H1 (cell line): Measurements from ENCODE around the gene WSCD1. TPM values are rescaled to one million over a fixed set of nuclear protein-coding genes. Genes with fewer than 3 reads are reported as not detected.

Experiments used
- EP300 ChIP-seq, 2 experiments: IDR thresholded peaks; 1 replicate in 1 of 2; 2 replicates in 1 of 2; pipeline ENCODE4 v1.6.1; 2011 to 2012; ENCODE audit warnings: low read depth in 2 of 2, low read length in 2 of 2, mild to moderate bottlenecking in 2 of 2, borderline replicate concordance in 1 of 2, inconsistent platforms in 1 of 2, moderate library complexity in 1 of 2
- JUN ChIP-seq: IDR thresholded peaks from 2 replicates; pipeline ENCODE4 v1.6.1; 2011; ENCODE audit warnings: low read depth, mild to moderate bottlenecking, improper control_type of control experiment, low read length
- JUND ChIP-seq: IDR thresholded peaks from 2 replicates; pipeline ENCODE4 v1.6.1; 2011; ENCODE audit warnings: mild to moderate bottlenecking, improper control_type of control experiment, low read length
- POLR2A ChIP-seq, 2 experiments: IDR thresholded peaks; 1 replicate in 1 of 2; 2 replicates in 1 of 2; pipeline ENCODE4 v1.6.1; 2011; ENCODE audit warnings: low read depth in 2 of 2, low read length in 2 of 2, mild to moderate bottlenecking in 2 of 2; ENCODE audit errors: control extremely low read depth in 1 of 2
- RAD21 ChIP-seq, 2 experiments: IDR thresholded peaks in 1 of 2; conservative IDR thresholded peaks in 1 of 2; 2 replicates each; pipeline ENCODE4 v1.6.1; 2011; ENCODE audit warnings: low read depth in 2 of 2, low read length in 2 of 2, improper control_type of control experiment in 1 of 2, inconsistent platforms in 1 of 2, mild to moderate bottlenecking in 1 of 2, moderate library complexity in 1 of 2
- polyA plus RNA-seq, 7 experiments: library from polyadenylated mRNA; depleted of rRNA in 3 of 7; stranded (reverse) in 5 of 7; unstranded in 2 of 7; fragments of >200 nt in 5 of 7; fragments of 200-250 nt in 2 of 7; gene quantifications; 1 replicate in 5 of 7; 2 replicates in 1 of 7; 4 replicates in 1 of 7; pipeline versions ENCODE4 v1.2.1 to v1.2.3, GENCODE V29; 2011 to 2013; ENCODE audit warnings: missing spikeins in 2 of 7, mixed read lengths in 2 of 7
- total RNA-seq: library from RNA; stranded (reverse); fragmentation: NEBNext Ultra II Directional; extraction: Animal tissue kit (Norgen Biotek cat#: 25700); gene quantifications from 2 replicates; pipeline ENCODE4 v1.2.1, GENCODE V29; 2021
- TF ChIP-seq, protein P1 (sequence below): fragments of 300-600 bp; sonication (generic); IDR thresholded peaks from 2 replicates; pipeline ENCODE4 v1.7.1; 2012; ENCODE audit warnings: low read length, moderate library complexity, mild to moderate bottlenecking, inconsistent platforms; ENCODE audit not compliant: insufficient replicate concordance

The WSCD1 gene
- total and polyA plus RNA-seq, 2 of the 8 experiments (the other 6 are each of a cell fraction or from before 2014, with no cell fraction given): 21.9 to 39.0 TPM

DNA sequence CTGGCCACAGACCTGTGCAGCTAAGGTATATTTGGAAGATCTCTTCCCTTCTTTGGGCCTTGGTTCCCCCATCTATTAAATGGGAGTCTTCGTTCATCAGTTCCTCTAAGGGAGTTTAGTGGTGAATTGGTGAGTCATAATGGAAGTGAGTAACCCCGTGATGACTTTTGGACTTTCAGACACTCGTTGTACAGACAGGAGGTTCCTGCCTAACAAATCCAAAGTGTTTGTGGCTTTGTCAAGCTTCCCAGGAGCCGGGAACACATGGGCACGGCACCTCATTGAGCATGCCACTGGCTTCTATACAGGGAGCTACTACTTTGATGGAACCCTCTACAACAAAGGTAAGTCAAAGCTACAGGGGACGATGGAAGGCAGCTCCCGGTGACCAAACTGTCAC, 40.4 kb downstream of the WSCD1 start (continued):
- TF ChIP-seq, protein P1, sequence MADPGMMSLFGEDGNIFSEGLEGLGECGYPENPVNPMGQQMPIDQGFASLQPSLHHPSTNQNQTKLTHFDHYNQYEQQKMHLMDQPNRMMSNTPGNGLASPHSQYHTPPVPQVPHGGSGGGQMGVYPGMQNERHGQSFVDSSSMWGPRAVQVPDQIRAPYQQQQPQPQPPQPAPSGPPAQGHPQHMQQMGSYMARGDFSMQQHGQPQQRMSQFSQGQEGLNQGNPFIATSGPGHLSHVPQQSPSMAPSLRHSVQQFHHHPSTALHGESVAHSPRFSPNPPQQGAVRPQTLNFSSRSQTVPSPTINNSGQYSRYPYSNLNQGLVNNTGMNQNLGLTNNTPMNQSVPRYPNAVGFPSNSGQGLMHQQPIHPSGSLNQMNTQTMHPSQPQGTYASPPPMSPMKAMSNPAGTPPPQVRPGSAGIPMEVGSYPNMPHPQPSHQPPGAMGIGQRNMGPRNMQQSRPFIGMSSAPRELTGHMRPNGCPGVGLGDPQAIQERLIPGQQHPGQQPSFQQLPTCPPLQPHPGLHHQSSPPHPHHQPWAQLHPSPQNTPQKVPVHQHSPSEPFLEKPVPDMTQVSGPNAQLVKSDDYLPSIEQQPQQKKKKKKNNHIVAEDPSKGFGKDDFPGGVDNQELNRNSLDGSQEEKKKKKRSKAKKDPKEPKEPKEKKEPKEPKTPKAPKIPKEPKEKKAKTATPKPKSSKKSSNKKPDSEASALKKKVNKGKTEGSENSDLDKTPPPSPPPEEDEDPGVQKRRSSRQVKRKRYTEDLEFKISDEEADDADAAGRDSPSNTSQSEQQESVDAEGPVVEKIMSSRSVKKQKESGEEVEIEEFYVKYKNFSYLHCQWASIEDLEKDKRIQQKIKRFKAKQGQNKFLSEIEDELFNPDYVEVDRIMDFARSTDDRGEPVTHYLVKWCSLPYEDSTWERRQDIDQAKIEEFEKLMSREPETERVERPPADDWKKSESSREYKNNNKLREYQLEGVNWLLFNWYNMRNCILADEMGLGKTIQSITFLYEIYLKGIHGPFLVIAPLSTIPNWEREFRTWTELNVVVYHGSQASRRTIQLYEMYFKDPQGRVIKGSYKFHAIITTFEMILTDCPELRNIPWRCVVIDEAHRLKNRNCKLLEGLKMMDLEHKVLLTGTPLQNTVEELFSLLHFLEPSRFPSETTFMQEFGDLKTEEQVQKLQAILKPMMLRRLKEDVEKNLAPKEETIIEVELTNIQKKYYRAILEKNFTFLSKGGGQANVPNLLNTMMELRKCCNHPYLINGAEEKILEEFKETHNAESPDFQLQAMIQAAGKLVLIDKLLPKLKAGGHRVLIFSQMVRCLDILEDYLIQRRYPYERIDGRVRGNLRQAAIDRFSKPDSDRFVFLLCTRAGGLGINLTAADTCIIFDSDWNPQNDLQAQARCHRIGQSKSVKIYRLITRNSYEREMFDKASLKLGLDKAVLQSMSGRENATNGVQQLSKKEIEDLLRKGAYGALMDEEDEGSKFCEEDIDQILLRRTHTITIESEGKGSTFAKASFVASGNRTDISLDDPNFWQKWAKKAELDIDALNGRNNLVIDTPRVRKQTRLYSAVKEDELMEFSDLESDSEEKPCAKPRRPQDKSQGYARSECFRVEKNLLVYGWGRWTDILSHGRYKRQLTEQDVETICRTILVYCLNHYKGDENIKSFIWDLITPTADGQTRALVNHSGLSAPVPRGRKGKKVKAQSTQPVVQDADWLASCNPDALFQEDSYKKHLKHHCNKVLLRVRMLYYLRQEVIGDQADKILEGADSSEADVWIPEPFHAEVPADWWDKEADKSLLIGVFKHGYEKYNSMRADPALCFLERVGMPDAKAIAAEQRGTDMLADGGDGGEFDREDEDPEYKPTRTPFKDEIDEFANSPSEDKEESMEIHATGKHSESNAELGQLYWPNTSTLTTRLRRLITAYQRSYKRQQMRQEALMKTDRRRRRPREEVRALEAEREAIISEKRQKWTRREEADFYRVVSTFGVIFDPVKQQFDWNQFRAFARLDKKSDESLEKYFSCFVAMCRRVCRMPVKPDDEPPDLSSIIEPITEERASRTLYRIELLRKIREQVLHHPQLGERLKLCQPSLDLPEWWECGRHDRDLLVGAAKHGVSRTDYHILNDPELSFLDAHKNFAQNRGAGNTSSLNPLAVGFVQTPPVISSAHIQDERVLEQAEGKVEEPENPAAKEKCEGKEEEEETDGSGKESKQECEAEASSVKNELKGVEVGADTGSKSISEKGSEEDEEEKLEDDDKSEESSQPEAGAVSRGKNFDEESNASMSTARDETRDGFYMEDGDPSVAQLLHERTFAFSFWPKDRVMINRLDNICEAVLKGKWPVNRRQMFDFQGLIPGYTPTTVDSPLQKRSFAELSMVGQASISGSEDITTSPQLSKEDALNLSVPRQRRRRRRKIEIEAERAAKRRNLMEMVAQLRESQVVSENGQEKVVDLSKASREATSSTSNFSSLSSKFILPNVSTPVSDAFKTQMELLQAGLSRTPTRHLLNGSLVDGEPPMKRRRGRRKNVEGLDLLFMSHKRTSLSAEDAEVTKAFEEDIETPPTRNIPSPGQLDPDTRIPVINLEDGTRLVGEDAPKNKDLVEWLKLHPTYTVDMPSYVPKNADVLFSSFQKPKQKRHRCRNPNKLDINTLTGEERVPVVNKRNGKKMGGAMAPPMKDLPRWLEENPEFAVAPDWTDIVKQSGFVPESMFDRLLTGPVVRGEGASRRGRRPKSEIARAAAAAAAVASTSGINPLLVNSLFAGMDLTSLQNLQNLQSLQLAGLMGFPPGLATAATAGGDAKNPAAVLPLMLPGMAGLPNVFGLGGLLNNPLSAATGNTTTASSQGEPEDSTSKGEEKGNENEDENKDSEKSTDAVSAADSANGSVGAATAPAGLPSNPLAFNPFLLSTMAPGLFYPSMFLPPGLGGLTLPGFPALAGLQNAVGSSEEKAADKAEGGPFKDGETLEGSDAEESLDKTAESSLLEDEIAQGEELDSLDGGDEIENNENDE: no peak
- TF ChIP-seq EP300 (IDR thresholded peaks at IDR 0.05; ENCODE audit: borderline replicate concordance in 1 of 2, low read depth in 2 of 2, low read length in 2 of 2): no peak
- TF ChIP-seq JUND: no peak
- TF ChIP-seq JUN: no peak
- no peak for TF ChIP-seq RAD21 (IDR thresholded peaks at IDR 0.05 in 1 of 2, conservative IDR thresholded peaks at IDR 0.05 in 1 of 2; ENCODE audit: low read depth in 2 of 2, low read length in 2 of 2)
- no peak for TF ChIP-seq POLR2A (IDR thresholded peaks at IDR 0.05; ENCODE audit: control extremely low read depth in 1 of 2, low read depth in 2 of 2, low read length in 2 of 2)
